Measurements from ENCODE around the gene CDH15.

The CDH15 gene

GRCh38 chr16:89197633-89198416 lies 26.3 kb downstream of the CDH15 start:
- TF ChIP-seq, protein P1, sequence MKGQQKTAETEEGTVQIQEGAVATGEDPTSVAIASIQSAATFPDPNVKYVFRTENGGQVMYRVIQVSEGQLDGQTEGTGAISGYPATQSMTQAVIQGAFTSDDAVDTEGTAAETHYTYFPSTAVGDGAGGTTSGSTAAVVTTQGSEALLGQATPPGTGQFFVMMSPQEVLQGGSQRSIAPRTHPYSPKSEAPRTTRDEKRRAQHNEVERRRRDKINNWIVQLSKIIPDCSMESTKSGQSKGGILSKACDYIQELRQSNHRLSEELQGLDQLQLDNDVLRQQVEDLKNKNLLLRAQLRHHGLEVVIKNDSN (IDR thresholded peaks at IDR 0.05): no peak
- TF ChIP-seq RAD21 (IDR thresholded peaks at IDR 0.05; ENCODE audit: low read depth) (no peak), FOXM1 (IDR thresholded peaks at IDR 0.05; ENCODE audit: borderline replicate concordance, low read depth) (no peak)

DNA sequence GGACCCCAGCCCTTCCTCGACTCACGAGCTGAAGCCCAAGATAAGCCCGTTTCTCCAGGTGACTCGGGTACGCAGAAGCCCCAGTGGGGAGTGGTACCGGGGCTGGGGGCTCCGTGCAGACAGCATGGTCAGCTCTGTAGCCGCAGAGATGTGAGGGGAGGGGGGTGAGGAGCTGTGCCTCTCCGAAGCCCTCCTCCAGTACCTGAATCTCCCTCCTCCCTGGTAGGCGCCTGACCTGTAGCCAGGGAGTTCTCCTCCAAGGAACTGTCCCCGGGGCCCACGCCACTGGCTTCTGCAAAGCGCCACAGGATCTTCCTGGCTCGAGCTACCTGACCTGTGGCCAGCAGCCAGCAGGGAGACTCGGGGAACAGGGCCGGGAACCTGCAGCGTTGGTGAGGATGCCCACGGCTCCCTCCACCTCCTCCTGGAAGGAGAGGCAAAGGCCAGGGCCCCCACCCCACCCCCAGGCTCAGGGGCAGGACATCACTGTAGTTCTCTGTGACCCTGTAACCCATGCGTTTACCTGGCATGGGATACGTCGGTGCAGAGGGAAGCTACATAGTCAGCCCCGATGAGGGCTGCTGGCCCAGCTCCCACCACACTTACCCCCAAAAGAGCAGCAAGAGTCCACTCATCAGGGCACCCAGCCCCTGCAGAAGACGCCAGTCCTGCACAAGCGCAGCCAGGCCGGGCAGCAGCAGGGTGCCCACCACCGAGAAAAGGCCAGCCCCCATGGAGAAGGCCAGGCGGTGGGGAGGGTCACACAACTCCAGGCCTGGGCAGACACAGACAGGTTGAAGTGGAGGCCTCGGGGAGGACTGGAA lies 27.1 kb downstream of the CDH15 start:
- TF ChIP-seq FOXM1 (IDR thresholded peaks at IDR 0.05; ENCODE audit: borderline replicate concordance, low read depth): no peak
- no peak for TF ChIP-seq RAD21 (IDR thresholded peaks at IDR 0.05; ENCODE audit: low read depth)
- no peak for TF ChIP-seq ZBTB7A (IDR thresholded peaks at IDR 0.05; ENCODE audit: low read depth)
- TF ChIP-seq CREB1 (IDR thresholded peaks at IDR 0.05; ENCODE audit: low read depth): no peak
- TF ChIP-seq YY1 (IDR thresholded peaks at IDR 0.05; ENCODE audit: low read depth): no peak
- no peak for TF ChIP-seq NFIC (IDR thresholded peaks at IDR 0.05)
- TF ChIP-seq TAF1 (IDR thresholded peaks at IDR 0.05; ENCODE audit: low read depth): no peak
- no peak for TF ChIP-seq EGR1 (IDR thresholded peaks at IDR 0.05)
- TF ChIP-seq TCF12 (IDR thresholded peaks at IDR 0.05; ENCODE audit: low read depth): no peak
- TF ChIP-seq TEAD4 (IDR thresholded peaks at IDR 0.05): no peak

DNA sequence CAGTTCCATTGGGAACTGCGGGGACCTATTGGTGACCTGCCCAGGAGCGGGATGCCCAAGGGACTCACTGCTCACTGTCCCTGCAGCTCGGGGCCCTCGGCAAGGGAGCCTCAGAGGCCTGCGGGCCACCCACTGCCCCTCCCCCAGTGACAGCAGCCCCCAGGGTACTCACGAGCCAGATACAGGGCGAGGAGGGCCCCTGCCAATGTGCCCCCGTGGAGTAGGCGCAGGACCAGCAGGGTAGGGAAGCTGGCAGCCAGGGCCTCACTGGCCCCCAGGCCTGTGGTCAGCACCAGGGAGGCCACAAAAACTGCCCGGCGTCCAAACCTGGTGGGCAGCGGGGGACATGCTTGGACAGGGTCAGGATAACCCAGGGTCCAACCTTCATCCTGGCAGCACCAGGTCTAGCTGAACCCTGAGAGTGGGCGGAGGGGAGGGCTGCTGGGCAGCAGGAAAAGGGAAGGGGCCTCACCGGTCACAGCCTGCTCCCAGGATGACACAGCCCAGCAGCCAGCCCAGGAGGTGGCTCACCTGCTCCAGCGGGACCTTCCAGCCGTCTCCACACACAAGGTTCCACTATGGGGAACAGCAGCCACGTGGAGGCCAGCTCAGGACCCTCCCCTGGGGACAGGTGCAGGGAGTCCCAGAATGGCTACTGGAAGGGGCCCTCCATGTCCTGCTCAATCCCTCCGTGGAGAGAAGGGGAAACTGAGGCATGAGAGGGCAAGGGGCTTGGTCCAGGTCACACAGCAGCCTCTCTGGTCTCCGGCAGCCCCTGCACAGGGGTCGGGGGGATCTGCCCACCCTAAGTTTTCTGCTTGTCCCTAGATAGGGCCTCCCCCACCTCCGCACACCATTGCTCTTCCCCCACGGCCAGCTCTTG lies 27.9 kb downstream of the CDH15 start:
- TF ChIP-seq TAF1 (IDR thresholded peaks at IDR 0.05; ENCODE audit: low read depth) (no peak), EP300 (IDR thresholded peaks at IDR 0.05; ENCODE audit: borderline replicate concordance) (no peak)

DNA sequence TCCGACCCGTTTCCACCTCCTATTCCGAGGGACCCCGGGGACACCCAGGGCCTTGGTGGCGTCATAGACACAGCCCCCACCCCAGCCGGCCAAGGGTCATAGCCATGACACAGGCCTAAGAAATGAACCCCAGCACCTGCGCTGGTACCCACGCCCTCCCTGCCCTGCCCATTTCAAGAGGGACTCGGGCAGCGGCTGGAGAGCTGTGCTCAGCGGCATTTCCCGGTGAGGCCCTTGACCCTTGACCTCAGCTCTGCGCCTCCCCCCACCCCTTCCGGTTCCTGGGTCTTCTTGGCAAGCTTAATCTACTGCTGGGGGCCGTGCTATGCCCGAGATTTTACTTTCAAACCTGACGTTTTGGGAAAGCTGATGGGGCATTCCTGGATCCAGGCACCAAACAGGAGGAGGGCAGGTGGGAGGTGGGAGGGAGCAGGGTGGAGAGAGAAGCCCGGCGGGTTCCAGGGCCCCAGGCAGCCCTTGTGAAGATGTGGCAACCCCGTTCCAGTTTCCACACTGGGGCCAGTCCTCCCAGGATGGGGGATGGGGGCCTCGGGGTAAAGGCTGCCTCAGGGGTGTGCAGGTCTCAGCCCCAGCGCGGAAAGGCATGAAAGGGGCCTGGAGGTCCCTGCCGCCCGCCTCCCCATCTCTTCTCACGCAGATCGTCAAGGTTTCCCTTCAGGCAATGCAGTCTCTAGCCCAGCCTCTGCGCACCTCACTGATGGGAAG lies 28.7 kb downstream of the CDH15 start, which contains the start of gene SLC22A31:
Gene SLC22A31 (minus strand): TSS at position 414 of the 726 bp plus-strand sequence. CDS start 36 bp downstream, at position 378.
- TF ChIP-seq TCF12 (IDR thresholded peaks at IDR 0.05; ENCODE audit: low read depth): no peak
- no peak for TF ChIP-seq CREB1 (IDR thresholded peaks at IDR 0.05; ENCODE audit: low read depth)
- no peak for TF ChIP-seq RAD21 (IDR thresholded peaks at IDR 0.05; ENCODE audit: low read depth)
- no peak for TF ChIP-seq NFIC (IDR thresholded peaks at IDR 0.05)
- TF ChIP-seq, protein P1 (IDR thresholded peaks at IDR 0.05): no peak
- no peak for TF ChIP-seq EGR1 (IDR thresholded peaks at IDR 0.05)
- TF ChIP-seq ZBTB7A (IDR thresholded peaks at IDR 0.05; ENCODE audit: low read depth): no peak
- TF ChIP-seq EP300 (IDR thresholded peaks at IDR 0.05; ENCODE audit: borderline replicate concordance): no peak
- no peak for TF ChIP-seq TEAD4 (IDR thresholded peaks at IDR 0.05)
- TF ChIP-seq, protein P2, sequence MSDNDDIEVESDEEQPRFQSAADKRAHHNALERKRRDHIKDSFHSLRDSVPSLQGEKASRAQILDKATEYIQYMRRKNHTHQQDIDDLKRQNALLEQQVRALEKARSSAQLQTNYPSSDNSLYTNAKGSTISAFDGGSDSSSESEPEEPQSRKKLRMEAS (IDR thresholded peaks at IDR 0.05): no peak
- no peak for TF ChIP-seq TAF1 (IDR thresholded peaks at IDR 0.05; ENCODE audit: low read depth)
- no peak for TF ChIP-seq FOXM1 (IDR thresholded peaks at IDR 0.05; ENCODE audit: borderline replicate concordance, low read depth)
- TF ChIP-seq YY1 (IDR thresholded peaks at IDR 0.05; ENCODE audit: low read depth): no peak
- no peak for TF ChIP-seq CEBPB (IDR thresholded peaks at IDR 0.05)
- TF ChIP-seq REST (IDR thresholded peaks at IDR 0.05; ENCODE audit: low read depth): no peak

GRCh38 chr16:89200850-89201411 lies 29.4 kb downstream of the CDH15 start:
- TF ChIP-seq TEAD4 (IDR thresholded peaks at IDR 0.05) (no peak), YY1 (IDR thresholded peaks at IDR 0.05; ENCODE audit: low read depth) (no peak), CREB1 (IDR thresholded peaks at IDR 0.05; ENCODE audit: low read depth) (no peak), EGR1 (IDR thresholded peaks at IDR 0.05) (no peak), FOXM1 (IDR thresholded peaks at IDR 0.05; ENCODE audit: borderline replicate concordance, low read depth) (no peak), CEBPB (IDR thresholded peaks at IDR 0.05) (no peak), NFIC (IDR thresholded peaks at IDR 0.05) (no peak), ZBTB7A (IDR thresholded peaks at IDR 0.05; ENCODE audit: low read depth) (no peak), EP300 (IDR thresholded peaks at IDR 0.05; ENCODE audit: borderline replicate concordance) (no peak), TAF1 (IDR thresholded peaks at IDR 0.05; ENCODE audit: low read depth) (no peak), RAD21 (IDR thresholded peaks at IDR 0.05; ENCODE audit: low read depth) (no peak), TCF12 (IDR thresholded peaks at IDR 0.05; ENCODE audit: low read depth) (no peak), REST (IDR thresholded peaks at IDR 0.05; ENCODE audit: low read depth) (no peak)
- TF ChIP-seq, protein P1 (IDR thresholded peaks at IDR 0.05): no peak
- TF ChIP-seq, protein P2 (IDR thresholded peaks at IDR 0.05): no peak
